HepG2 (cell line): ENCODE measurements around the gene KISS1R. TPM values are rescaled to one million over a fixed set of nuclear protein-coding genes. Genes with fewer than 3 reads are reported as not detected.

Experiments
- HMG20A ChIP-seq: IDR thresholded peaks from 2 replicates; pipeline ENCODE4 v1.6.1; 2016; ENCODE audit warnings: borderline replicate concordance
- HMG20B ChIP-seq: conservative IDR thresholded peaks from 2 replicates; pipeline ENCODE4 v1.6.1; 2016; ENCODE audit warnings: missing genetic modification reagents, missing compliant biosample characterization
- MBNL3 ChIP-seq: fragments of 250-450 bp; sonication (Bioruptor Pico); conservative IDR thresholded peaks from 2 replicates; pipeline ENCODE4 v1.8.0; 2022; ENCODE audit warnings: mild to moderate bottlenecking, inconsistent platforms
- NONO ChIP-seq, 2 experiments: fragments of 450-650 bp in 1 of 2; sonication (generic) in 1 of 2; formaldehyde crosslinking in 1 of 2; IDR thresholded peaks in 1 of 2; conservative IDR thresholded peaks in 1 of 2; 2 replicates each; pipeline versions ENCODE4 v1.6.1 to v1.8.0; 2017 to 2022; ENCODE audit warnings: mild to moderate bottlenecking in 1 of 2, missing genetic modification reagents in 1 of 2, moderate library complexity in 1 of 2
- NR2F1 ChIP-seq, 2 experiments: fragments of 450-650 bp in 1 of 2; formaldehyde crosslinking in 1 of 2; IDR thresholded peaks; 2 replicates each; pipeline versions ENCODE4 v1.5.0 to v1.6.1; 2016 to 2020; ENCODE audit warnings: mild to moderate bottlenecking in 1 of 2, missing compliant biosample characterization in 1 of 2, missing genetic modification reagents in 1 of 2, moderate library complexity in 1 of 2
- SMC3 ChIP-seq: IDR thresholded peaks from 2 replicates; pipeline ENCODE4 v1.6.1; 2011; ENCODE audit warnings: low read length, improper control_type of control experiment
- STAT5B ChIP-seq: sonication (generic); formaldehyde crosslinking; IDR thresholded peaks from 2 replicates; pipeline ENCODE4 v1.4.0; 2020; ENCODE audit warnings: missing genetic modification reagents
- THYN1 ChIP-seq: sonication (generic); formaldehyde crosslinking; IDR thresholded peaks from 2 replicates; pipeline ENCODE4 v1.8.1; 2023; ENCODE audit warnings: low read depth, mild to moderate bottlenecking, moderate library complexity, missing genetic modification reagents, borderline replicate concordance
- ZNF552 ChIP-seq: sonication (generic); formaldehyde crosslinking; IDR thresholded peaks from 2 replicates; pipeline ENCODE4 v1.9.0; 2022; ENCODE audit warnings: missing genetic modification reagents, mild to moderate bottlenecking, borderline replicate concordance
- ZNF569 ChIP-seq: sonication (generic); formaldehyde crosslinking; IDR thresholded peaks from 2 replicates; pipeline ENCODE4 v1.5.0; 2020; ENCODE audit warnings: mild to moderate bottlenecking, missing genetic modification reagents, moderate library complexity, borderline replicate concordance
- ZNF7 ChIP-seq: IDR thresholded peaks from 2 replicates; pipeline ENCODE4 v1.6.1; 2016; ENCODE audit warnings: missing biosample characterization, missing genetic modification reagents
- ZNF776 ChIP-seq: sonication (generic); formaldehyde crosslinking; IDR thresholded peaks from 2 replicates; pipeline ENCODE4 v1.4.0; 2020; ENCODE audit warnings: mild to moderate bottlenecking, missing genetic modification reagents
- polyA plus RNA-seq, 8 experiments: library from polyadenylated mRNA; depleted of rRNA in 3 of 8; stranded (reverse) in 7 of 8; unstranded in 1 of 8; fragments of >200 nt; fragmentation: Illumina TruSeq in 4 of 8; extraction: Trizol in 4 of 8; gene quantifications; 2 replicates each; pipeline versions ENCODE4 v1.2.1 to v1.2.3, GENCODE V29; 2011 to 2016; ENCODE audit warnings: low read depth in 4 of 8, missing spikeins in 1 of 8, mixed read lengths in 1 of 8; ENCODE audit not compliant: insufficient read depth in 1 of 8
- total RNA-seq, 5 experiments: library from RNA; depleted of rRNA; stranded (reverse); fragments of >200 nt; fragmentation: Illumina TruSeq; extraction: Trizol; gene quantifications; 2 replicates each; pipeline ENCODE4 v1.2.3, GENCODE V29; 2016; ENCODE audit warnings: low read depth in 1 of 5
- TF ChIP-seq, protein P1 (sequence below): sonication (generic); formaldehyde crosslinking; conservative IDR thresholded peaks from 2 replicates; pipeline ENCODE4 v1.8.1; 2023; ENCODE audit warnings: missing genetic modification reagents
- TF ChIP-seq, protein P2 (sequence below): sonication (generic); formaldehyde crosslinking; IDR thresholded peaks from 2 replicates; pipeline ENCODE4 v1.4.0; 2020; ENCODE audit warnings: mild to moderate bottlenecking, missing genetic modification reagents
- TF ChIP-seq, protein P3 (sequence below): IDR thresholded peaks from 2 replicates; pipeline ENCODE4 v1.4.0; 2020; ENCODE audit warnings: mild to moderate bottlenecking, missing genetic modification reagents

KISS1R gene
- total and polyA plus RNA-seq, 2 of the 13 experiments (the other 11 are each of a cell fraction or from before 2014, with no cell fraction given) = 1.1 to 10.2 TPM

DNA sequence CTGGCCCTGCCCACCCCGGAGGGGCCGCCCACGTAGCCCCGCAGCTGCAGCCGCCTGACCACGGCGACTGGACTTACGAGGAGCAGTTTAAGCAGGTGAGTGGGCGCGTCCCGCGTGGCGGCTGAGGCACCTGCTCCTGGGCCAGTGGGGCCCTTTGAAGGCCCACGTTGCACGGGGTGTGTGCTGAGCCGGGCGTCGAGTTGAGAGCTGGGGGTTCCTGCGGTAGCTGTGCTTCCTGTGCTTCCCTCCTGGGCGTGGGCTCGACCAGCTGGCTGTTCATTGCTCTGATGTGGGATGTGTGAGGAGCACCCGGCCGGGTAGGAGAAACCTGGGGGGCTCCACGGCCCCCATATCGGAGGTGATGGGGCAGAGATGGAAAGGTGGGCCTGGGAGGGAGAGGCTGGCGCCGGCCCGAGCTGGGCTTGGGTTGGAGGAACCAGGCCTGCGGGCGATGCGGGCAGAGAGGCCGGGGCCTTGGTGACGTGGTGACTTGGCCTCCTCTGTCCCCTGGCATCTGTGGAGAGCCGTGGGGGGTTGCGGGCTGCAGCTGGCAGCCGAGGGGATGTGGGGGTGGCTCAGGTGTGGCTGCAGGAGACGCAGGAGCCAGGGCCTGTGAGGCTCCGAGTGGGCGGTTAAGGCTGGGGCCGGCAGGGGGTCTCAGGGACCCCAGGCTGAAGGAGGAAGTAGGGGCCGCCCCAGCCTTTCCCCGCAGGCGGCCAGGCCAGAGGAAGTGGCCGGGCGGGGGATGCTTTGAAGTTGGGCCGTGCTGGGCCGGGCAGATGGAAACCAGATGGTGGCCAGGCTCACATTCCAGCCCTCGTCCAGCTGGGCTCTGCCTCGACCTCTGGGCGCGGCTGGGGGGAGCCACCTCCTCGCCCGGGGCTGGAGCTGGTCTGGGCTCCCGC lies 15.8 kb downstream of the KISS1R start (continued):
- TF ChIP-seq, protein P1, sequence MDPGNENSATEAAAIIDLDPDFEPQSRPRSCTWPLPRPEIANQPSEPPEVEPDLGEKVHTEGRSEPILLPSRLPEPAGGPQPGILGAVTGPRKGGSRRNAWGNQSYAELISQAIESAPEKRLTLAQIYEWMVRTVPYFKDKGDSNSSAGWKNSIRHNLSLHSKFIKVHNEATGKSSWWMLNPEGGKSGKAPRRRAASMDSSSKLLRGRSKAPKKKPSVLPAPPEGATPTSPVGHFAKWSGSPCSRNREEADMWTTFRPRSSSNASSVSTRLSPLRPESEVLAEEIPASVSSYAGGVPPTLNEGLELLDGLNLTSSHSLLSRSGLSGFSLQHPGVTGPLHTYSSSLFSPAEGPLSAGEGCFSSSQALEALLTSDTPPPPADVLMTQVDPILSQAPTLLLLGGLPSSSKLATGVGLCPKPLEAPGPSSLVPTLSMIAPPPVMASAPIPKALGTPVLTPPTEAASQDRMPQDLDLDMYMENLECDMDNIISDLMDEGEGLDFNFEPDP (CRISPR knock-in tag) = no peak
- TF ChIP-seq ZNF569 (no peak), MBNL3 (CRISPR knock-in tag) (no peak), STAT5B (CRISPR knock-in tag) (no peak), ZNF776 (CRISPR knock-in tag) (no peak), NR2F1 (CRISPR knock-in tag; IDR thresholded peaks at IDR 0.05) (no peak), ZNF552 (CRISPR knock-in tag) (no peak), THYN1 (CRISPR knock-in tag) (no peak), NONO (IDR thresholded peaks at IDR 0.05) (no peak), NONO (CRISPR knock-in tag; conservative IDR thresholded peaks at IDR 0.05) (no peak; the same call in 1 of the 2 replicates), HMG20A (CRISPR knock-in tag) (no peak), SMC3 (no peak), ZNF7 (CRISPR knock-in tag) (no peak), HMG20B (no peak)
- TF ChIP-seq, protein P2, sequence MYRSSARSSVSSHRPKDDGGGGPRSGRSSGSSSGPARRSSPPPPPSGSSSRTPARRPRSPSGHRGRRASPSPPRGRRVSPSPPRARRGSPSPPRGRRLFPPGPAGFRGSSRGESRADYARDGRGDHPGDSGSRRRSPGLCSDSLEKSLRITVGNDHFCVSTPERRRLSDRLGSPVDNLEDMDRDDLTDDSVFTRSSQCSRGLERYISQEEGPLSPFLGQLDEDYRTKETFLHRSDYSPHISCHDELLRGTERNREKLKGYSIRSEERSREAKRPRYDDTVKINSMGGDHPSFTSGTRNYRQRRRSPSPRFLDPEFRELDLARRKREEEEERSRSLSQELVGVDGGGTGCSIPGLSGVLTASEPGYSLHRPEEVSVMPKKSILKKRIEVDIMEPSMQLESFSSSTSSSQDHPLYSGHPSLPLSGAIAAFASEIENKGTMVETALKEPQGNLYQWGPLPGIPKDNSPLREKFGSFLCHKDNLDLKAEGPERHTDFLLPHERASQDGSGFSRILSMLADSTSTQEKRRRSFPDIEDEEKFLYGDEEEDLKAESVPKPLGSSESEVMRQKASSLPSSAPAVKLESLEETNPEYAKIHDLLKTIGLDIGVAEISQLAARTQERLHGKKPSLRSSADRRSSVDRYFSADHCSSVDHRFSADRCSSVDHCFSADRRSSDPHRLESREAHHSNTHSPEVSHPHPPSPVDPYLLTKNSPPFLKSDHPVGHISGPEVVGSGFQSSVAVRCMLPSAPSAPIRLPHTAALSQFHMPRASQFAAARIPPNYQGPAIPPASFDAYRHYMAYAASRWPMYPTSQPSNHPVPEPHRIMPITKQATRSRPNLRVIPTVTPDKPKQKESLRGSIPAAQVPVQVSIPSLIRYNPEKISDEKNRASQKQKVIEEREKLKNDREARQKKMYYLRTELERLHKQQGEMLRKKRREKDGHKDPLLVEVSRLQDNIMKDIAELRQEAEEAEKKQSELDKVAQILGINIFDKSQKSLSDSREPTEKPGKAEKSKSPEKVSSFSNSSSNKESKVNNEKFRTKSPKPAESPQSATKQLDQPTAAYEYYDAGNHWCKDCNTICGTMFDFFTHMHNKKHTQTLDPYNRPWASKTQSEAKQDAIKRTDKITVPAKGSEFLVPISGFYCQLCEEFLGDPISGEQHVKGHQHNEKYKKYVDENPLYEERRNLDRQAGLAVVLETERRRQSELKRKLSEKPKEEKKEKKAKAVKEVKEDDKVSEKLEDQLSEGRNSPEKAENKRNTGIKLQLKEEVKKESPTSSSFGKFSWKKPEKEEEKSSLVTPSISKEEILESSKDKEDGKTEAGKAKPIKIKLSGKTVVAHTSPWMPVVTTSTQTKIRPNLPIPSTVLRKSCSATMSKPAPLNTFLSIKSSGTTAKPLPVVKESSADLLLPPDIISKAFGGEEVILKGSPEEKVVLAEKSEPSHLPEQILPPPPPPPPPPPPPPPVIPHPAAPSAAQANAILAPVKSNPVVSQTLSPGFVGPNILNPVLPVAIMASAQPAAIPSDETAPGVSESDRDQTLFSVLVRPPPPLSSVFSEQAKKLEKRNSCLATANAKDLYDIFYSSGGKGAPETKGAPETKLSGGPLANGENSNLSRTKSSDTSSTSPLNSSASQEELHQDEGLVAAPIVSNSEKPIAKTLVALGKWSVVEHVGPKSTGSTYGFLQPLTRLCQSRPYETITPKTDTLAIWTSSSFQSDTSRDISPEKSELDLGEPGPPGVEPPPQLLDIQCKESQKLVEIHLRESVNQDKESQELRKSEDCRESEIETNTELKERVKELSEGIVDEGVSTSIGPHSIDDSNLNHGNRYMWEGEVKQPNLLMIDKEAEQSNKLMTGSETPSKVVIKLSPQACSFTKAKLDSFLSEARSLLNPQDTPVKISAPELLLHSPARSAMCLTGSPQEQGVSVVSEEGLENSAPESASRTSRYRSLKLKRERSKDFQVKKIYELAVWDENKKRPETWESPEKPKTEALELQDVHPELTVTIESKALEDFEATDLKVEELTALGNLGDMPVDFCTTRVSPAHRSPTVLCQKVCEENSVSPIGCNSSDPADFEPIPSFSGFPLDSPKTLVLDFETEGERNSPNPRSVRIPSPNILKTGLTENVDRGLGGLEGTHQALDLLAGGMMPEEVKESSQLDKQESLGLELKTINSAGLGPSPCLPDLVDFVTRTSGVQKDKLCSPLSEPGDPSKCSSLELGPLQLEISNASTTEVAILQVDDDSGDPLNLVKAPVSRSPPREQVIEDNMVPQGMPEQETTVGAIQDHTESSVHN (CRISPR knock-in tag) = no peak
- TF ChIP-seq, protein P3, sequence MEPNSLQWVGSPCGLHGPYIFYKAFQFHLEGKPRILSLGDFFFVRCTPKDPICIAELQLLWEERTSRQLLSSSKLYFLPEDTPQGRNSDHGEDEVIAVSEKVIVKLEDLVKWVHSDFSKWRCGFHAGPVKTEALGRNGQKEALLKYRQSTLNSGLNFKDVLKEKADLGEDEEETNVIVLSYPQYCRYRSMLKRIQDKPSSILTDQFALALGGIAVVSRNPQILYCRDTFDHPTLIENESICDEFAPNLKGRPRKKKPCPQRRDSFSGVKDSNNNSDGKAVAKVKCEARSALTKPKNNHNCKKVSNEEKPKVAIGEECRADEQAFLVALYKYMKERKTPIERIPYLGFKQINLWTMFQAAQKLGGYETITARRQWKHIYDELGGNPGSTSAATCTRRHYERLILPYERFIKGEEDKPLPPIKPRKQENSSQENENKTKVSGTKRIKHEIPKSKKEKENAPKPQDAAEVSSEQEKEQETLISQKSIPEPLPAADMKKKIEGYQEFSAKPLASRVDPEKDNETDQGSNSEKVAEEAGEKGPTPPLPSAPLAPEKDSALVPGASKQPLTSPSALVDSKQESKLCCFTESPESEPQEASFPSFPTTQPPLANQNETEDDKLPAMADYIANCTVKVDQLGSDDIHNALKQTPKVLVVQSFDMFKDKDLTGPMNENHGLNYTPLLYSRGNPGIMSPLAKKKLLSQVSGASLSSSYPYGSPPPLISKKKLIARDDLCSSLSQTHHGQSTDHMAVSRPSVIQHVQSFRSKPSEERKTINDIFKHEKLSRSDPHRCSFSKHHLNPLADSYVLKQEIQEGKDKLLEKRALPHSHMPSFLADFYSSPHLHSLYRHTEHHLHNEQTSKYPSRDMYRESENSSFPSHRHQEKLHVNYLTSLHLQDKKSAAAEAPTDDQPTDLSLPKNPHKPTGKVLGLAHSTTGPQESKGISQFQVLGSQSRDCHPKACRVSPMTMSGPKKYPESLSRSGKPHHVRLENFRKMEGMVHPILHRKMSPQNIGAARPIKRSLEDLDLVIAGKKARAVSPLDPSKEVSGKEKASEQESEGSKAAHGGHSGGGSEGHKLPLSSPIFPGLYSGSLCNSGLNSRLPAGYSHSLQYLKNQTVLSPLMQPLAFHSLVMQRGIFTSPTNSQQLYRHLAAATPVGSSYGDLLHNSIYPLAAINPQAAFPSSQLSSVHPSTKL = no peak
